K562 (cell line): ENCODE results near the gene SRSF11. TPM values are rescaled to one million over a fixed set of nuclear protein-coding genes. Genes with fewer than 3 reads are reported as not detected.

Experiments
- ATAC-seq: fragments of 200-7000 bp; cut with Tn5 transposase; 3 replicates; pipeline ENCODE4 v1.9.1; 2020; ENCODE audit warnings: moderate library complexity
- BruUV-seq: library from RNA; stranded (reverse); fragments of 400-500 nt; replicated peaks from 2 replicates; lab custom pipeline; 2021; lab: Mats Ljungman, UMichigan
- CTCF ChIA-PET: fragments of 300-600 bp; formaldehyde crosslinking; extraction: SDS; loops from one replicate; lab custom pipeline; 2021; ENCODE audit warnings: low intra/inter-chr PET ratio; lab: Yijun Ruan, JAX
- POLR2A ChIA-PET: fragments of 300-600, 350-650 bp; sonication (Branson Sonifier 250); formaldehyde crosslinking; extraction: SDS; loops from one replicate; lab custom pipeline; 2021; ENCODE audit warnings: antibody characterized with exemption, inconsistent platforms; lab: Yijun Ruan, JAX
- DNase-seq, 4 experiments: peaks; one replicate each; pipeline versions ENCODE4 v3.0.0 to v3.0.0-alpha.2; 2011 to 2018; ENCODE audit warnings: low spot score in 3 of 4, mixed read lengths in 3 of 4; ENCODE audit errors: extremely low read depth in 1 of 4
- FAIRE-seq: peaks from 2 replicates; lab custom pipeline; 2011; peaks lifted over from hg19 to GRCh38; lab: Jason Lieb, UNC
- H2AFZ ChIP-seq: 2 replicates; pipeline ENCODE4 v1.6.0; 2011; ENCODE audit warnings: low read depth, low read length, control low read depth, inconsistent platforms
- H3K27ac ChIP-seq: fragments of 200-600 bp; 3 replicates; pipeline ENCODE4 v1.8.0; 2011; ENCODE audit warnings: low read depth, mild to moderate bottlenecking, control low read depth, inconsistent platforms, low read length, moderate library complexity, mixed read lengths; ENCODE audit errors: extremely low read depth
- H3K27me3 ChIP-seq, 2 experiments: fragments of 300-600 bp in 1 of 2; 2 replicates in 1 of 2; 3 replicates in 1 of 2; pipeline versions ENCODE4 v1.6.0 to v1.8.0; 2011; ENCODE audit warnings: inconsistent platforms in 2 of 2, low read length in 2 of 2, mild to moderate bottlenecking in 1 of 2, mixed read lengths in 1 of 2, moderate library complexity in 1 of 2; ENCODE audit not compliant: control insufficient read depth in 2 of 2, insufficient read depth in 2 of 2
- H3K36me3 ChIP-seq: fragments of 300-600 bp; 3 replicates; pipeline ENCODE4 v1.8.0; 2011; ENCODE audit warnings: mild to moderate bottlenecking, low read length, inconsistent platforms; ENCODE audit not compliant: control insufficient read depth, insufficient read depth
- H3K4me1 ChIP-seq, 2 experiments: fragments of 200-600 bp in 1 of 2; replicated peaks in 1 of 2; 2 replicates in 1 of 2; 3 replicates in 1 of 2; pipeline versions ENCODE4 v1.5.1 to v1.8.0; 2011; ENCODE audit warnings: inconsistent platforms in 2 of 2, low read length in 2 of 2, mild to moderate bottlenecking in 1 of 2, mixed read lengths in 1 of 2, moderate library complexity in 1 of 2; ENCODE audit not compliant: control insufficient read depth in 2 of 2, insufficient read depth in 2 of 2
- H3K4me2 ChIP-seq: 2 replicates; pipeline ENCODE4 v1.6.1; 2011; ENCODE audit warnings: low read length, control low read depth, inconsistent platforms, mixed read lengths; ENCODE audit not compliant: insufficient read depth
- H3K4me3 ChIP-seq: fragments of 200-600 bp; sonication (generic), shearing (Covaris generic); 2 replicates; pipeline ENCODE4 v1.5.1; 2016; ENCODE audit warnings: control low read depth, inconsistent platforms
- H3K79me2 ChIP-seq: fragments of 200-600 bp; 3 replicates; pipeline ENCODE4 v1.8.0; 2011; ENCODE audit warnings: low read length, inconsistent platforms; ENCODE audit not compliant: control insufficient read depth, insufficient read depth
- H3K9ac ChIP-seq, 2 experiments: 2 replicates each; pipeline versions ENCODE4 v1.6.0 to v1.6.1; 2011; ENCODE audit warnings: low read depth in 2 of 2, low read length in 2 of 2, control low read depth in 1 of 2, inconsistent platforms in 1 of 2, mild to moderate bottlenecking in 1 of 2, mixed read lengths in 1 of 2; ENCODE audit not compliant: insufficient read depth in 1 of 2
- H3K9me1 ChIP-seq: one replicate; pipeline ENCODE4 v1.6.0; 2011; ENCODE audit warnings: inconsistent platforms, mild to moderate bottlenecking, low read length, moderate library complexity; ENCODE audit not compliant: control insufficient read depth, insufficient read depth
- H3K9me3 ChIP-seq: replicated peaks from 2 replicates; pipeline ENCODE4 v1.5.1; 2011; ENCODE audit warnings: low read depth, low read length, inconsistent platforms; ENCODE audit not compliant: control insufficient read depth, insufficient read depth
- H4K20me1 ChIP-seq: replicated peaks from 2 replicates; pipeline ENCODE4 v1.6.1; 2011; ENCODE audit warnings: low read length, inconsistent platforms, mixed read lengths; ENCODE audit not compliant: control insufficient read depth, insufficient read depth
- ATF2 ChIP-seq: sonication (generic); formaldehyde crosslinking; IDR thresholded peaks from 2 replicates; pipeline ENCODE4 v1.8.1; 2022; ENCODE audit warnings: missing genetic modification reagents
- CAMTA2 ChIP-seq: fragments of 250-450 bp; sonication (Bioruptor Pico); conservative IDR thresholded peaks from 2 replicates; pipeline ENCODE4 v1.5.1; 2022
- CREBBP ChIP-seq: IDR thresholded peaks from one replicate; pipeline ENCODE4 v1.6.1; 2012; ENCODE audit warnings: low read depth, mild to moderate bottlenecking, control low read depth, inconsistent platforms, low read length
- MEIS2 ChIP-seq: fragments of 450-650 bp; IDR thresholded peaks from 2 replicates; pipeline ENCODE4 v1.6.1; 2014; ENCODE audit warnings: mild to moderate bottlenecking; ENCODE audit not compliant: partially characterized antibody
- MYBL2 ChIP-seq, 2 experiments: fragments of 450-650 bp in 1 of 2; sonication (generic) in 1 of 2; formaldehyde crosslinking in 1 of 2; IDR thresholded peaks; 2 replicates each; pipeline versions ENCODE4 v1.6.1 to v1.8.1; 2017 to 2022; ENCODE audit warnings: borderline replicate concordance in 1 of 2, inconsistent platforms in 1 of 2, low read depth in 1 of 2, mild to moderate bottlenecking in 1 of 2, missing genetic modification reagents in 1 of 2, moderate library complexity in 1 of 2
- PRMT5 ChIP-seq: sonication (generic); formaldehyde crosslinking; IDR thresholded peaks from 2 replicates; pipeline ENCODE4 v1.5.0; 2020; ENCODE audit warnings: missing genetic modification reagents
- SMARCB1 ChIP-seq: IDR thresholded peaks from 2 replicates; pipeline ENCODE4 v1.6.1; 2011; ENCODE audit warnings: improper control_type of control experiment, low read depth; ENCODE audit not compliant: insufficient read length
- U2AF2 ChIP-seq: fragments of 200-400 bp; formaldehyde crosslinking; optimal IDR thresholded peaks from 2 replicates; pipeline ENCODE3; 2017; ENCODE audit warnings: low read depth, mild to moderate bottlenecking, low read length
- ZKSCAN1 ChIP-seq: fragments of 150-350 bp; IDR thresholded peaks from 2 replicates; pipeline ENCODE4 v1.6.1; 2016; ENCODE audit warnings: low read depth, low read length
- ZNF780A ChIP-seq: fragments of 250-450 bp; sonication (Bioruptor Pico); IDR thresholded peaks from 2 replicates; pipeline ENCODE4 v1.5.0; 2021; ENCODE audit warnings: mild to moderate bottlenecking
- in situ Hi-C: fragments of 300-500 bp; cut with MboI; formaldehyde crosslinking; loops from 4 replicates; pipeline ENCODE4 v1.15.0; 2018; ENCODE audit warnings: inconsistent platforms, mixed read lengths
- intact Hi-C: fragments of 100-400 bp; cut with micrococcal nuclease; formaldehyde crosslinking; loops from 2 replicates; pipeline ENCODE4 v1.14.2; 2022
- polyA plus RNA-seq, 8 experiments: library from polyadenylated mRNA; depleted of rRNA in 4 of 8; stranded (reverse) in 5 of 8; unstranded in 3 of 8; fragments of >200 nt; fragmentation: Nextera tagmentation in 2 of 8; fragmentation: Illumina TruSeq in 1 of 8; extraction: Ambion mirVana in 2 of 8; extraction: Trizol in 1 of 8; gene quantifications; 2 replicates each; pipeline versions ENCODE4 v1.2.1 to v1.2.3, GENCODE V29; 2011 to 2014; ENCODE audit warnings: inconsistent platforms in 1 of 8, missing spikeins in 1 of 8
- total RNA-seq, 7 experiments: library from RNA; depleted of rRNA in 6 of 7; stranded (reverse); fragments of >200 nt in 6 of 7; fragmentation: Illumina TruSeq in 2 of 7; extraction: Trizol in 2 of 7; gene quantifications; 2 replicates each; pipeline versions ENCODE4 v1.2.1 to v1.2.3, GENCODE V29; 2011 to 2021; ENCODE audit warnings: low replicate concordance in 1 of 7

SRSF11 gene
- total and polyA plus RNA-seq, 9 of the 15 experiments (the other 6 are each of a cell fraction or from before 2014, with no cell fraction given): 76.9 to 418 (median 190) TPM

DNA sequence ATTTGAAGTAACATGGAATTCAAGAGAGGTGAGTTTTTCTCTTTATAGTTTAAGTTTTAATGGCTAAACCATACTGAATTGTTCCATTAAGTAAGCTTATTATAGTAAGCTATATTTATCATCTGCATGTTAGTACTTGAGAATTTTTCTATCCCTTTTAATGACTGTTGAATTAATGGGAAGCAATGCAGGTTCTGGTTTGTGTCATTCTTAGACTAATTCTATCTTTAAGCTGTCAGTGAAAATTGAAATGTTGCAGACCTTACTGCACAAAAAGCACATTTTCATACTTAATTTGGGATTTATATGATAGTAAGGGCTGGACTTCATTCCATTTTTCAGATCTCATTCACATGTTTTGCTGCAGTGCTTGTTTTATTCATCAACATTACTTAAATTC lies 25.9 kb downstream of the SRSF11 start:
- CTCF ChIA-PET: no interaction called here
- Histone ChIP-seq H4K20me1 (no peaks in the 10 kb centered on the region), H3K9me3 (no peaks in the 10 kb centered on the region), H3K79me2 (peaks cover 8% of the 10 kb centered on the region; the same call in 1 of the 3 replicates), H3K27ac (no peak overlapping the region), H3K9ac (no peak overlapping the region), H3K4me1 (no peaks in the 10 kb centered on the region), H3K36me3 (peaks cover 100% of the 10 kb centered on the region), H2AFZ (no peak overlapping the region), H3K27me3 (no peaks in the 10 kb centered on the region), H3K4me3 (no peak overlapping the region), H3K9me1 (no peaks in the 10 kb centered on the region), H3K4me2 (no peak overlapping the region)
- in situ Hi-C loops: no loop called here
- no peak for FAIRE-seq
- POLR2A ChIA-PET: interaction anchor here (2.9 kb wide), 1 partner anchor 10 kb away, joined by 5 read pairs; no protein-coding TSS in a partner anchor
- BruUV-seq: no TSS peak
- intact Hi-C loops: no loop called here
- DNase-seq: no peak
- TF ChIP-seq ATF2 (CRISPR knock-in tag) (no peak), U2AF2 (no peak), PRMT5 (no peak), SMARCB1 (no peak), CREBBP (no peak), ZNF780A (CRISPR knock-in tag) (no peak), MEIS2 (no peak), ZKSCAN1 (no peak), MYBL2 (IDR thresholded peaks at IDR 0.05; ENCODE audit: low read depth) (no peak), MYBL2 (CRISPR knock-in tag; IDR thresholded peaks at IDR 0.05; ENCODE audit: borderline replicate concordance) (no peak), CAMTA2 (CRISPR knock-in tag) (no peak)
- ATAC-seq: no peak
